WTC11 (cell line): ENCODE measurements around the gene TMEM117. TPM values are rescaled to one million over a fixed set of nuclear protein-coding genes. Genes with fewer than 3 reads are reported as not detected.

Experiments
- ATAC-seq: fragments of 200-7000 bp; cut with Tn5 transposase; 2 replicates; pipeline ENCODE4 v1.10.0; 2021; ENCODE audit warnings: mild to moderate bottlenecking, moderate library complexity
- CTCF ChIA-PET: fragments of 300-600 bp; sonication (Branson Sonifier 250); formaldehyde crosslinking; loops from one replicate; lab custom pipeline; 2021; ENCODE audit warnings: antibody characterized with exemption; lab: Charles Lee
- POLR2A ChIA-PET: fragments of 350-600 bp; sonication (Branson Sonifier 250); formaldehyde crosslinking; loops from one replicate; lab custom pipeline; 2021; ENCODE audit warnings: antibody characterized with exemption; lab: Charles Lee
- DNase-seq: peaks from one replicate; pipeline ENCODE4 v3.0.0; 2021; ENCODE audit warnings: low spot score
- H3K27ac Mint-ChIP-seq: 2 replicates; pipeline ENCODE4 v1.8.0; 2021; ENCODE audit warnings: mixed read lengths
- H3K27me3 Mint-ChIP-seq: 2 replicates; pipeline ENCODE4 v1.8.0; 2021; ENCODE audit warnings: low read depth, mild to moderate bottlenecking, moderate library complexity, mixed read lengths
- H3K36me3 Mint-ChIP-seq: 2 replicates; pipeline ENCODE4 v1.8.0; 2021; ENCODE audit warnings: mixed read lengths
- H3K4me1 Mint-ChIP-seq: 2 replicates; pipeline ENCODE4 v1.8.0; 2022; ENCODE audit warnings: mixed read lengths
- H3K4me3 Mint-ChIP-seq: 2 replicates; pipeline ENCODE4 v1.8.0; 2021; ENCODE audit warnings: mild to moderate bottlenecking, moderate library complexity, mixed read lengths
- H3K9me3 Mint-ChIP-seq: 2 replicates; pipeline ENCODE4 v1.8.0; 2021; ENCODE audit warnings: mixed read lengths
- CBFB ChIP-seq: sonication (generic); formaldehyde crosslinking; IDR thresholded peaks from 2 replicates; pipeline ENCODE4 v1.8.1; 2022; ENCODE audit warnings: mild to moderate bottlenecking, low read depth, missing genetic modification reagents
- CREB1 ChIP-seq: sonication (generic); formaldehyde crosslinking; IDR thresholded peaks from 2 replicates; pipeline ENCODE4 v1.8.0; 2023; ENCODE audit warnings: mild to moderate bottlenecking, missing genetic modification reagents
- CREM ChIP-seq: sonication (generic); formaldehyde crosslinking; IDR thresholded peaks from 2 replicates; pipeline ENCODE4 v1.8.1; 2022; ENCODE audit warnings: mild to moderate bottlenecking, missing genetic modification reagents, moderate library complexity
- ELF4 ChIP-seq: sonication (generic); formaldehyde crosslinking; IDR thresholded peaks from 2 replicates; pipeline ENCODE4 v1.8.1; 2022; ENCODE audit warnings: low read depth, mild to moderate bottlenecking, moderate library complexity, missing genetic modification reagents
- GABPB1 ChIP-seq: sonication (generic); formaldehyde crosslinking; IDR thresholded peaks from 2 replicates; pipeline ENCODE4 v1.8.1; 2023; ENCODE audit warnings: mild to moderate bottlenecking, missing genetic modification reagents
- GTF2I ChIP-seq: fragments of 250-450 bp; sonication (Bioruptor Pico); conservative IDR thresholded peaks from 2 replicates; pipeline ENCODE4 v1.4.0; 2021; ENCODE audit warnings: mild to moderate bottlenecking
- KAT7 ChIP-seq: sonication (generic); formaldehyde crosslinking; IDR thresholded peaks from 2 replicates; pipeline ENCODE4 v1.8.1; 2023; ENCODE audit warnings: missing genetic modification reagents, mild to moderate bottlenecking, borderline replicate concordance
- NR2C2 ChIP-seq: sonication (generic); formaldehyde crosslinking; IDR thresholded peaks from 2 replicates; pipeline ENCODE4 v1.8.0; 2022; ENCODE audit warnings: mild to moderate bottlenecking, missing genetic modification reagents
- SOX15 ChIP-seq: fragments of 250-450 bp; sonication (Bioruptor Pico); IDR thresholded peaks from 2 replicates; pipeline ENCODE4 v1.9.0; 2021; ENCODE audit warnings: mild to moderate bottlenecking
- TP53 ChIP-seq: sonication (generic); formaldehyde crosslinking; IDR thresholded peaks from 2 replicates; pipeline ENCODE4 v1.8.1; 2023; ENCODE audit warnings: mild to moderate bottlenecking, missing genetic modification reagents
- ZBTB21 ChIP-seq: sonication (generic); formaldehyde crosslinking; IDR thresholded peaks from 2 replicates; pipeline ENCODE4 v1.8.1; 2023; ENCODE audit warnings: mild to moderate bottlenecking, missing genetic modification reagents, borderline replicate concordance
- ZNF121 ChIP-seq: sonication (generic); formaldehyde crosslinking; IDR thresholded peaks from 2 replicates; pipeline ENCODE4 v1.8.0; 2023; ENCODE audit warnings: missing genetic modification reagents
- total RNA-seq: library from RNA; stranded (reverse); gene quantifications from 3 replicates; pipeline ENCODE4 v1.2.3, GENCODE V29; 2021
- TF ChIP-seq, protein P1 (sequence below): fragments of 250-450 bp; sonication (Bioruptor Pico); IDR thresholded peaks from 2 replicates; pipeline ENCODE4 v1.9.0; 2021; ENCODE audit warnings: mild to moderate bottlenecking
- TF ChIP-seq, protein P2 (sequence below): sonication (generic); formaldehyde crosslinking; IDR thresholded peaks from 2 replicates; pipeline ENCODE4 v1.8.0; 2023; ENCODE audit warnings: missing genetic modification reagents
- TF ChIP-seq, protein P3 (sequence below): sonication (generic); formaldehyde crosslinking; IDR thresholded peaks from 2 replicates; pipeline ENCODE4 v1.8.1; 2023; ENCODE audit warnings: mild to moderate bottlenecking, missing genetic modification reagents
- TF ChIP-seq, protein P4 (sequence below): sonication (generic); formaldehyde crosslinking; IDR thresholded peaks from 2 replicates; pipeline ENCODE4 v1.8.1; 2023; ENCODE audit warnings: mild to moderate bottlenecking, missing genetic modification reagents, moderate library complexity
- TF ChIP-seq, protein P5 (sequence below): fragments of 250-450 bp; sonication (Bioruptor Pico); IDR thresholded peaks from 2 replicates; pipeline ENCODE4 v1.8.0; 2021; ENCODE audit warnings: mild to moderate bottlenecking
- TF ChIP-seq, protein P6 (sequence below): sonication (generic); formaldehyde crosslinking; IDR thresholded peaks from 2 replicates; pipeline ENCODE4 v1.8.0; 2023; ENCODE audit warnings: missing genetic modification reagents, mild to moderate bottlenecking, borderline replicate concordance
- TF ChIP-seq, protein P7 (sequence below): fragments of 250-450 bp; sonication (Bioruptor Pico); IDR thresholded peaks from 2 replicates; pipeline ENCODE4 v1.9.0; 2021; ENCODE audit warnings: moderate library complexity, mild to moderate bottlenecking, inconsistent platforms, borderline replicate concordance

The TMEM117 gene
- total RNA-seq, 1 experiment from 2014 or later: 1.5 TPM

DNA sequence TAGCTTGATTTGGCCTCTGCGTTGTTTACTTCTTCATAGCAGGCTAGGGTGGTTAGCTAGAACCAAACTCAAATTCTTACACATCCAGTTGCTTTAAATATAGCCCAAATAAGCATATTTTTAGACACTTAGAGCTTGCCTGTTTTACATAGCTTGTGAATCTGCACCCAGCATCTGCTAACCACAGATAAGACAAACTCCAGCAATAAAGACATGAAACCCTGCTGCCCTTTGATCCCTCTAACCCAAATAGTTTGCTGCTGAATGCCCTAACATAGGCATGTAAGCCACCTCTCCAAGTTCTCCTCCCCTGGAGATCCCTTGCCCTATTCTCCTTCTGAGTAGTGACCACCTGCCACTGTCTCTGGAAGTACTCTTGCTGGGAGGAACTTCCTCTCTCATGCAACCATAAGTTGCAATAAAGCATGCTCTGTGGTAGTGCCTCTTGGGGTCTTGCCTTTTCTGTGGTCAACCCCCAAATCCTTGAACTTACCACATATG is 185.6 kb downstream of the TMEM117 start:
- Mint-ChIP-seq H3K27me3 (no peaks in the 10 kb centered on the region), H3K9me3 (peaks cover 7% of the 10 kb centered on the region), H3K4me3 (no peak overlapping the region), H3K27ac (no peak overlapping the region), H3K4me1 (peaks cover 9% of the 10 kb centered on the region), H3K36me3 (0 out of 2 replicates have a peak, but pooled peaks cover 5% of the 10 kb centered on the region)
- POLR2A ChIA-PET: no interaction called here
- CTCF ChIA-PET: no interaction called here
- DNase-seq: no peak
- TF ChIP-seq, protein P1, sequence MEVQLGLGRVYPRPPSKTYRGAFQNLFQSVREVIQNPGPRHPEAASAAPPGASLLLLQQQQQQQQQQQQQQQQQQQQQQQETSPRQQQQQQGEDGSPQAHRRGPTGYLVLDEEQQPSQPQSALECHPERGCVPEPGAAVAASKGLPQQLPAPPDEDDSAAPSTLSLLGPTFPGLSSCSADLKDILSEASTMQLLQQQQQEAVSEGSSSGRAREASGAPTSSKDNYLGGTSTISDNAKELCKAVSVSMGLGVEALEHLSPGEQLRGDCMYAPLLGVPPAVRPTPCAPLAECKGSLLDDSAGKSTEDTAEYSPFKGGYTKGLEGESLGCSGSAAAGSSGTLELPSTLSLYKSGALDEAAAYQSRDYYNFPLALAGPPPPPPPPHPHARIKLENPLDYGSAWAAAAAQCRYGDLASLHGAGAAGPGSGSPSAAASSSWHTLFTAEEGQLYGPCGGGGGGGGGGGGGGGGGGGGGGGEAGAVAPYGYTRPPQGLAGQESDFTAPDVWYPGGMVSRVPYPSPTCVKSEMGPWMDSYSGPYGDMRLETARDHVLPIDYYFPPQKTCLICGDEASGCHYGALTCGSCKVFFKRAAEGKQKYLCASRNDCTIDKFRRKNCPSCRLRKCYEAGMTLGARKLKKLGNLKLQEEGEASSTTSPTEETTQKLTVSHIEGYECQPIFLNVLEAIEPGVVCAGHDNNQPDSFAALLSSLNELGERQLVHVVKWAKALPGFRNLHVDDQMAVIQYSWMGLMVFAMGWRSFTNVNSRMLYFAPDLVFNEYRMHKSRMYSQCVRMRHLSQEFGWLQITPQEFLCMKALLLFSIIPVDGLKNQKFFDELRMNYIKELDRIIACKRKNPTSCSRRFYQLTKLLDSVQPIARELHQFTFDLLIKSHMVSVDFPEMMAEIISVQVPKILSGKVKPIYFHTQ (CRISPR knock-in tag): no peak
- TF ChIP-seq, protein P2, sequence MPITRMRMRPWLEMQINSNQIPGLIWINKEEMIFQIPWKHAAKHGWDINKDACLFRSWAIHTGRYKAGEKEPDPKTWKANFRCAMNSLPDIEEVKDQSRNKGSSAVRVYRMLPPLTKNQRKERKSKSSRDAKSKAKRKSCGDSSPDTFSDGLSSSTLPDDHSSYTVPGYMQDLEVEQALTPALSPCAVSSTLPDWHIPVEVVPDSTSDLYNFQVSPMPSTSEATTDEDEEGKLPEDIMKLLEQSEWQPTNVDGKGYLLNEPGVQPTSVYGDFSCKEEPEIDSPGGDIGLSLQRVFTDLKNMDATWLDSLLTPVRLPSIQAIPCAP (CRISPR knock-in tag): no peak
- TF ChIP-seq TP53: no peak
- TF ChIP-seq, protein P3, sequence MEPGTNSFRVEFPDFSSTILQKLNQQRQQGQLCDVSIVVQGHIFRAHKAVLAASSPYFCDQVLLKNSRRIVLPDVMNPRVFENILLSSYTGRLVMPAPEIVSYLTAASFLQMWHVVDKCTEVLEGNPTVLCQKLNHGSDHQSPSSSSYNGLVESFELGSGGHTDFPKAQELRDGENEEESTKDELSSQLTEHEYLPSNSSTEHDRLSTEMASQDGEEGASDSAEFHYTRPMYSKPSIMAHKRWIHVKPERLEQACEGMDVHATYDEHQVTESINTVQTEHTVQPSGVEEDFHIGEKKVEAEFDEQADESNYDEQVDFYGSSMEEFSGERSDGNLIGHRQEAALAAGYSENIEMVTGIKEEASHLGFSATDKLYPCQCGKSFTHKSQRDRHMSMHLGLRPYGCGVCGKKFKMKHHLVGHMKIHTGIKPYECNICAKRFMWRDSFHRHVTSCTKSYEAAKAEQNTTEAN (CRISPR knock-in tag): no peak
- no peak for TF ChIP-seq ZBTB21 (CRISPR knock-in tag)
- TF ChIP-seq, protein P4, sequence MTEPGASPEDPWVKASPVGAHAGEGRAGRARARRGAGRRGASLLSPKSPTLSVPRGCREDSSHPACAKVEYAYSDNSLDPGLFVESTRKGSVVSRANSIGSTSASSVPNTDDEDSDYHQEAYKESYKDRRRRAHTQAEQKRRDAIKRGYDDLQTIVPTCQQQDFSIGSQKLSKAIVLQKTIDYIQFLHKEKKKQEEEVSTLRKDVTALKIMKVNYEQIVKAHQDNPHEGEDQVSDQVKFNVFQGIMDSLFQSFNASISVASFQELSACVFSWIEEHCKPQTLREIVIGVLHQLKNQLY (CRISPR knock-in tag): no peak
- TF ChIP-seq, protein P5, sequence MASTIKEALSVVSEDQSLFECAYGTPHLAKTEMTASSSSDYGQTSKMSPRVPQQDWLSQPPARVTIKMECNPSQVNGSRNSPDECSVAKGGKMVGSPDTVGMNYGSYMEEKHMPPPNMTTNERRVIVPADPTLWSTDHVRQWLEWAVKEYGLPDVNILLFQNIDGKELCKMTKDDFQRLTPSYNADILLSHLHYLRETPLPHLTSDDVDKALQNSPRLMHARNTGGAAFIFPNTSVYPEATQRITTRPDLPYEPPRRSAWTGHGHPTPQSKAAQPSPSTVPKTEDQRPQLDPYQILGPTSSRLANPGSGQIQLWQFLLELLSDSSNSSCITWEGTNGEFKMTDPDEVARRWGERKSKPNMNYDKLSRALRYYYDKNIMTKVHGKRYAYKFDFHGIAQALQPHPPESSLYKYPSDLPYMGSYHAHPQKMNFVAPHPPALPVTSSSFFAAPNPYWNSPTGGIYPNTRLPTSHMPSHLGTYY: no peak
- no peak for TF ChIP-seq SOX15
- no peak for TF ChIP-seq KAT7 (CRISPR knock-in tag)
- no peak for TF ChIP-seq GTF2I (CRISPR knock-in tag)
- no peak for TF ChIP-seq GABPB1 (CRISPR knock-in tag)
- no peak for TF ChIP-seq NR2C2
- no peak for TF ChIP-seq CREM
- TF ChIP-seq CBFB (CRISPR knock-in tag): no peak
- ATAC-seq: no peak

DNA sequence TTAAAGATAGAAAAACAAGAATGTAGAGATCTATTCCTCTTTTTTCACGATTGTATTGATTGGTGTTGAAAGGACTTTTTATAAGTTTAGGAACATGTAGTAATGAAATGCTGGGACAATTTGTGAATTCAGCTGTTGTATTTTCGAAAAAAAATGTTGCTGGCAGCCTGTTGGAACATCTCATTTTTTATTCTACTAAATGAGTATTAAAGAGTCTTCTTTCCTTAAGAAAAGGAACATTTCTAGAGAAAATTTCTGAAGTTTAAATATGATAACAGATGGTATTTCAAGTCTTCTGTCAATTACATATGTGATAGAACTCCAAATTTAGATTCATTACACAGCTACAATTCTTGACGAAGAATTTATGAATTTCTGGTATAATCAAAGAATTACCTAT is 189.6 kb downstream of the TMEM117 start:
- H3K4me3 Mint-ChIP-seq: no peak overlapping the region
- H3K9me3 Mint-ChIP-seq: peaks cover 31% of the 10 kb centered on the region
- ATAC-seq (no peak), DNase-seq (no peak)
- no peaks in the 10 kb centered on the region for H3K27me3 Mint-ChIP-seq
- CTCF ChIA-PET: no interaction called here
- POLR2A ChIA-PET: no interaction called here
- H3K36me3 Mint-ChIP-seq: peaks cover 17% of the 10 kb centered on the region
- no peaks in the 10 kb centered on the region for H3K4me1 Mint-ChIP-seq
- no peak overlapping the region for H3K27ac Mint-ChIP-seq
- TF ChIP-seq SOX15: no peak
- TF ChIP-seq, protein P6, sequence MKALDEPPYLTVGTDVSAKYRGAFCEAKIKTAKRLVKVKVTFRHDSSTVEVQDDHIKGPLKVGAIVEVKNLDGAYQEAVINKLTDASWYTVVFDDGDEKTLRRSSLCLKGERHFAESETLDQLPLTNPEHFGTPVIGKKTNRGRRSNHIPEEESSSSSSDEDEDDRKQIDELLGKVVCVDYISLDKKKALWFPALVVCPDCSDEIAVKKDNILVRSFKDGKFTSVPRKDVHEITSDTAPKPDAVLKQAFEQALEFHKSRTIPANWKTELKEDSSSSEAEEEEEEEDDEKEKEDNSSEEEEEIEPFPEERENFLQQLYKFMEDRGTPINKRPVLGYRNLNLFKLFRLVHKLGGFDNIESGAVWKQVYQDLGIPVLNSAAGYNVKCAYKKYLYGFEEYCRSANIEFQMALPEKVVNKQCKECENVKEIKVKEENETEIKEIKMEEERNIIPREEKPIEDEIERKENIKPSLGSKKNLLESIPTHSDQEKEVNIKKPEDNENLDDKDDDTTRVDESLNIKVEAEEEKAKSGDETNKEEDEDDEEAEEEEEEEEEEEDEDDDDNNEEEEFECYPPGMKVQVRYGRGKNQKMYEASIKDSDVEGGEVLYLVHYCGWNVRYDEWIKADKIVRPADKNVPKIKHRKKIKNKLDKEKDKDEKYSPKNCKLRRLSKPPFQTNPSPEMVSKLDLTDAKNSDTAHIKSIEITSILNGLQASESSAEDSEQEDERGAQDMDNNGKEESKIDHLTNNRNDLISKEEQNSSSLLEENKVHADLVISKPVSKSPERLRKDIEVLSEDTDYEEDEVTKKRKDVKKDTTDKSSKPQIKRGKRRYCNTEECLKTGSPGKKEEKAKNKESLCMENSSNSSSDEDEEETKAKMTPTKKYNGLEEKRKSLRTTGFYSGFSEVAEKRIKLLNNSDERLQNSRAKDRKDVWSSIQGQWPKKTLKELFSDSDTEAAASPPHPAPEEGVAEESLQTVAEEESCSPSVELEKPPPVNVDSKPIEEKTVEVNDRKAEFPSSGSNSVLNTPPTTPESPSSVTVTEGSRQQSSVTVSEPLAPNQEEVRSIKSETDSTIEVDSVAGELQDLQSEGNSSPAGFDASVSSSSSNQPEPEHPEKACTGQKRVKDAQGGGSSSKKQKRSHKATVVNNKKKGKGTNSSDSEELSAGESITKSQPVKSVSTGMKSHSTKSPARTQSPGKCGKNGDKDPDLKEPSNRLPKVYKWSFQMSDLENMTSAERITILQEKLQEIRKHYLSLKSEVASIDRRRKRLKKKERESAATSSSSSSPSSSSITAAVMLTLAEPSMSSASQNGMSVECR (CRISPR knock-in tag): no peak
- TF ChIP-seq ZNF121: no peak
- TF ChIP-seq, protein P7, sequence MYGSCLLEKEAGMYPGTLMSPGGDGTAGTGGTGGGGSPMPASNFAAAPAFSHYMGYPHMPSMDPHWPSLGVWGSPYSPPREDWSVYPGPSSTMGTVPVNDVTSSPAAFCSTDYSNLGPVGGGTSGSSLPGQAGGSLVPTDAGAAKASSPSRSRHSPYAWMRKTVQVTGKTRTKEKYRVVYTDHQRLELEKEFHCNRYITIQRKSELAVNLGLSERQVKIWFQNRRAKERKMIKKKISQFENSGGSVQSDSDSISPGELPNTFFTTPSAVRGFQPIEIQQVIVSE: no peak
- no peak for TF ChIP-seq GTF2I (CRISPR knock-in tag)
- no peak for TF ChIP-seq ELF4 (CRISPR knock-in tag)
- no peak for TF ChIP-seq NR2C2
- TF ChIP-seq, protein P2 (CRISPR knock-in tag): no peak
- TF ChIP-seq CREB1 (CRISPR knock-in tag): no peak
- TF ChIP-seq, protein P1 (CRISPR knock-in tag): no peak
